GM18517 (cell line): ENCODE measurements around the gene ATP13A2.
"Not testable (repeated sequence)": the region's sequence is repeated elsewhere in the genome, so short reads cannot be mapped to it uniquely, and the experiment has no call there.

Experiments used
- ATAC-seq: cut with Tn5 transposase; IDR thresholded peaks from one replicate; pipeline ENCODE4 v1.9.1; 2021; ENCODE audit warnings: mild to moderate bottlenecking, moderate library complexity; ENCODE audit not compliant: unreplicated experiment

Gene ATP13A2

DNA sequence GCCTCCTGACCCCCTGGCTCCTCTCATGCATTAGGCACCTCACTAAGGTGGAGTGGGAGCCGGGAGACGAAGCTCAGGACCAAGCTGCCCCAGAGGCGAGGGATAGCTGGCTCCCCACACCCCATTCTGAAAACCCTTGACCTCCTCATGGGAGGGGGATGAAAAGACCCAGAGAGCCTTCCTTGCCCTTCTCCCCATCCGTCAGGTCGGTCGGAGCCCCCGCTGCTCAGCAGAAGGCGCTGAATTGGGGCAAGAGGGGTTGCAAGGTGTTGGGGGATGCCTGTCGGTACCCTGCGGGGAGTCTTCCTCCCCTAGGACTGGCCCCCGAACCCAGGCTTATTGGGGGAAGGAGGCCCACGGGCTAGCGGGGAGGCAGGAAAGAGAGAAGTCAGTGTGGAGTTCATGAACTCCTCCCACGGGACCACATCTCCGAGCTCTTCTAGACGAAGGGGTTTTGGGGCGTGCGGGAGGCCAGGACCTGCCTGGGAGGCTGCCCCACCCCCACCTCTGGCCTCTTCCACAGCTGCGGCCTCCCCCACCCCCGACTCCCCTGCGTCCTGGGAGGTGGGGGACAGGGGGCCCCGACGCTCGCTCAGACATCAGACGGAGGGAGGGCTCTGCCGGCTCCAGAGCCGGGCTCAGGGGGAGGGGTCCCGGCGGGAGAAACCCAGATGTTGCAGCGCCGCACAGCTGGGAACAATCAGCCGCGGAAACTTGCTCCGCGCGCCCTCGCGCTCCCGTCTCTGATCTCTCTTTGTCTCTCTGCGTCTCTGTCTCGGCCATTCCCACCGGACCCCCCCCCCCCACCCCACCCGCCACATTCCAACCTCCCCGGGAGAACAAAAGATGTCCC lies 32.0 kb downstream of the ATP13A2 start:
- ATAC-seq = no peak

- ATAC-seq = no peak
Measured at GRCh38 chr1:16978567-16979474, 32.9 kb downstream of the ATP13A2 start.

DNA sequence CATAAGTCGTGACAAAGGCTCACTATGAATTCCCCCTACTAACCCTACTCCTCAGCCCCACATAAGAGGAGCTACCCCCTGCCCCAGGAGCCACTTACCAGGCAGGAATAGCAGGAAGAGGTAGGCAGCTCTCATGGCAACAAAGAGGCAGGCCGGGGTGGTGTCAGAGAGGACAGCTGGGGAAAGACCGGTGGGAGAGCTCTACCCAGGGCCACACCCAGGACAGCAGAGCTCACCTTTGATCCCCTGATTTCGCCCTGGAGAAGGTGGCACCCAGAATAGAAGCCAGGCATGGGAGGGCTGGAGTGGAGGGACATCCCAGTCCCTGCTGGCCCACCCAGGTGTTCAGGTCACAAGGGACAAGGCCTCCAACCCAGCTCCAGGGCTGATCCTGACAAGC lies 33.6 kb downstream of the ATP13A2 start:
- no peak for ATAC-seq

- no peak for ATAC-seq
Measured at GRCh38 chr1:16977377-16977776, 34.4 kb downstream of the ATP13A2 start.

DNA sequence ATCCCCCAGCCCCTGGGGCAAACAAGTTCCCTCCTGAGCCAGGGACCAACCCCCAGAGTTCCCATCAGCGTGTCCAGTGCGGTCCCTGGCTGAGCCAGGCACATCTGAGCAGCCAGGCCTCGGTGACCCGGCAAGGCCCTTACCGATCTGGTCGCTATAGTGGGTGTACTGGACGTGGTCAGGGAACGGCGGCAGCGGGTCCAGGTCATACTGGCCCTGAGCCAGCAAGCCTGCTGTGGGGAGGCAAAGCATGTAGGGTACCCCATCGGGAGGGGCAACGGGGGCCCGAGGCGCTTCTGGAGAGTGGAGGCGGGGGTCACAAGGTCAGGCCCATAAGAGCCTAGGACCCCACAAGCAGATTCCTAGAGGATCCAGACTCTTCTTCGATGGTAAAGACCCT lies 34.8 kb downstream of the ATP13A2 start:
- ATAC-seq = no peak

DNA sequence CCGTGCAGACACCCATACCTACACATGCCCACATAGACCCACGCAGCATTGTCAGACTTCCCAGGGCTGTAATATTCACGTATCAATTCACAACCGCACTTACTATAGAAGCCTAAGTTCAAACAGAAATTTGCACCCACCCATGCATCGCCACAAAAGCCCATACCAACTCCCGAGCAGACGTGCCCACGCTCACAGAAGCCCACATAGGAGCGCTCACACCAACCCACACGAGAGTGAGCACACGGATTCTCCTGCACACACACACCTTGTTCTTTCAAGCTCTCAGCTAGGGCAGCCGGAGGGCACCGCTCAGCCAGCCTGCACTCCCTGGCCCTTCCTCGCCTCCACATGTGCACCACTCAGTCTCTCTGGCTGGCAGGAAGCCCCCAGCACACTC lies 35.9 kb downstream of the ATP13A2 start:
- no peak for ATAC-seq

DNA sequence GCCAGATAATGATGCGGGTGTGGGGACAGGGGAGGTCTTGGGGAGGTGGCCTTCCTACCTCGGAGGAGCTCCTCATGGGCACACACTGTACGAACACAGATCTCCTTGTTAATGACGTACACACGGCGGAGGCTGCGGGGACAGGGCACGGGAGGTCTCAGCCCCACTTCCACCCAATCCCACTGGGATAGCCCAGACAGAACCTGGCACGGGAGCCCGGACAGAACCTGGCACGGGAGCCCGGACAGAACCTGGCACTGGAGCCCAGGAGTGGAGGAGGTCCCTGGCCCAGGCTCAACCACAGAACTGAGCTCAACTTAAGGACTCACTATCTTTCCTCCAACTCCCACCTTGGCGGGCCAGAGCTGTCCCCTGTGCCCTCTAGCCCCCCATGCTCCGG lies 36.5 kb downstream of the ATP13A2 start:
- ATAC-seq = no peak

GRCh38 chr1:16973215-16973614 lies 38.5 kb downstream of the ATP13A2 start:
- no peak for ATAC-seq

GRCh38 chr1:16972189-16972895 lies 39.4 kb downstream of the ATP13A2 start:
- no peak for ATAC-seq

GRCh38 chr1:16971341-16972188 lies 40.2 kb downstream of the ATP13A2 start:
- no peak for ATAC-seq

GRCh38 chr1:16970132-16970910 lies 41.4 kb downstream of the ATP13A2 start:
- no peak for ATAC-seq

DNA sequence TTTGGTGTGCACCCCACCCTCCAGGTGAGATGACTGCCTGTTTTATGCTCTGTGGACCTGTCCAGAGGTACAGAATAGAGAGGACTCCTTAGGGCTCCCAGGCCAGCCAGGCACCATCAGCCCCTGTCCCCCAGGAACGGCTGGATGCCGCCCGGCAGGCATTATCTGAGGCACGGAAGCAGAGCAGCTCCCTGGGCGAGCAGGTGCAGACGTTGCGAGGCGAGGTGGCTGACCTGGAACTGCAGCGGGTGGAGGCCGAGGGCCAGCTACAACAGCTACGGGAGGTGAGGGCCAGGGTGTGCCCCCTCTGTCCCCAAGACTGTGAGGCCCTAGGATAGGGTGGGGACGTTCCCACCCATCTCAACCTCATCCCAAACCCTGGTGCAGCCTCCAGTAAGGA lies 42.1 kb downstream of the ATP13A2 start:
- no peak for ATAC-seq

- ATAC-seq = no peak
Measured at GRCh38 chr1:16969057-16969611, 42.6 kb downstream of the ATP13A2 start.

GRCh38 chr1:16968372-16968771 lies 43.4 kb downstream of the ATP13A2 start:
- ATAC-seq = no peak

DNA sequence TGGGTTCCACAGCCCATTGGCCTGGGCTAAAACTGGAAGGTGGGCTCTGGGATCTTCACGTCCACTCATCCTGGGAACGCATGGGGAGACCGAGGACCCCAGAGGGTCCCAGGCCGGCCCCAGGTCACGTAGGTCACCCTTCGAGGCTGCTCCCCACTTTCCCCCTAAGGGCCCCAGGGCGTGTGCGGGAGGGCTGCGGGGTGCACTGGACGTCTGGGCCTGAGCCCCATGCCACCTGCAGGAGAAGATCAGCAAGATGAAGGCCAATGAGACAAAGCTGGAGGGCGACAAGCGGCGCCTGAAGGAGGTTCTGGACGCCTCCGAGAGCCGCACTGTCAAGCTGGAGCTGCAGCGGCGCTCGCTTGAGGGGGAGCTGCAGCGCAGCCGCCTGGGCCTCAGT lies 43.8 kb downstream of the ATP13A2 start:
- no peak for ATAC-seq

- ATAC-seq = no peak
Measured at GRCh38 chr1:16967095-16967575, 44.6 kb downstream of the ATP13A2 start.

- no peak for ATAC-seq
Measured at GRCh38 chr1:16966282-16966681, 45.4 kb downstream of the ATP13A2 start.

DNA sequence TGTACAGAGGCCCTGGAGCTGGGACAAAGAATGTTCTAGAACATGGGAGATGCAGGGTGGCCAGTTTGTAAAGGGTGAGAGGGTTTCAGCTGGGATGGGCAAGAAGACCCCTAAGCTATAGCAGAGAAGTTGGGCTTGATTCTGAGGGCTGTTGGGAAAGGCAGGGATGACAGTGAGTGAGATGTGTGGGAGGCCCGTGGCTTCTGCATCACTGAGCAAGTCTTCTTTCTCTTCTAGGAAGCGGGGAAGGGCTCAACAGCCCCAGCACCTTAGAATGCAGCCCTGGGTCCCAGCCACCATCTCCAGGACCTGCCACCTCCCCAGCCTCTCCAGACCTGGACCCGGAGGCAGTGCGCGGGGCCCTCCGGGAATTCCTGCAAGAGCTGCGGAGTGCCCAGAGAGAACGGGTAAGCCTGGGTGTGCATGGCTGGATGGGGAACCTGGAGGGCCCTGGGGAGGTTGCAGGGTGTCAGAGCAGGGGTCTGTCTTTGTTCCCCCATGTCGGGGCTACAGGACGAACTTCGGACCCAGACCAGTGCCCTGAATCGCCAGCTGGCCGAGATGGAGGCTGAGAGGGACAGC lies 46.2 kb downstream of the ATP13A2 start:
- ATAC-seq = no peak

DNA sequence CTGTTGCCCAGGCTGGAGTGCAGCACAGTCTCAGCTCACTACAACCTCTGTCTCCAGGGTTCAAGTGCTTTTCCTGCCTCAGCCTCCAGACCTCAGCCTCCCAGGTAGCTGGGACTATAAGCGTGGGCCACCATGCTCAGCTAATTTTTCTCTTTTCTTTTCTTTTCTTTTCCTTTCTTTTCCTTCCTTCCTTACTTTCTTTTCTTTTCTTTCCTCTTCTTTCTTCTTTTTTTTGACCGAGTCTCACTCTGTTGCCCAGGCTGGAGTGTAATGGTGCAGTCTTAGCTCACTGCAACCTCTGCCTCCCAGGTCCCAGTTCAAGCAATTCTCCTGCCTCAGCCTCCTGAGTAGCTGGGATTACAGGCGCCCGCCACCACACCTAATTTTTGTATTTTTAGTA lies 47.6 kb downstream of the ATP13A2 start:
- ATAC-seq = not testable (repeated sequence)
